Erythroblast (primary cell): ENCODE measurements around the gene GABRR3.

ENCODE experiments used
- GATA1 ChIP-seq: IDR thresholded peaks from 2 replicates; pipeline ENCODE4 v1.6.1; 2011; ENCODE audit warnings: low read depth, mild to moderate bottlenecking, control low read depth, low read length, moderate library complexity
- POLR2A ChIP-seq: IDR thresholded peaks from 2 replicates; pipeline ENCODE4 v1.6.1; 2011; ENCODE audit warnings: mild to moderate bottlenecking, low read length

- TF ChIP-seq POLR2A, result no peak
- TF ChIP-seq GATA1, result no peak
These were observed 80.8 kb downstream of the GABRR3 start for GRCh38 chr3:97954228-97954827.
